Neutrophil (primary cell): ENCODE measurements around the gene TMEM270.

ENCODE experiments used
- H3K27ac ChIP-seq: fragments of 200-600 bp; sonication (generic); 2 replicates; pipeline ENCODE4 v1.5.1; 2016; ENCODE audit warnings: mild to moderate bottlenecking, moderate library complexity
- H3K27me3 ChIP-seq: fragments of 200-600 bp; sonication (generic); 2 replicates; pipeline ENCODE4 v1.6.0; 2016; ENCODE audit warnings: mild to moderate bottlenecking
- H3K36me3 ChIP-seq: fragments of 200-600 bp; sonication (generic); 2 replicates; pipeline ENCODE4 v1.5.1; 2017
- H3K4me1 ChIP-seq, 2 experiments: fragments of 200-600 bp in 1 of 2; sonication (generic) in 1 of 2; 1 replicate in 1 of 2; 2 replicates in 1 of 2; pipeline versions ENCODE4 v1.5.1 to v1.6.1; 2013 to 2016; ENCODE audit warnings: low read depth in 1 of 2, low read length in 1 of 2, mild to moderate bottlenecking in 1 of 2, moderate library complexity in 1 of 2; ENCODE audit not compliant: control insufficient read depth in 1 of 2, insufficient read depth in 1 of 2
- H3K4me3 ChIP-seq, 2 experiments: fragments of 200-600 bp in 1 of 2; sonication (generic) in 1 of 2; 1 replicate in 1 of 2; 2 replicates in 1 of 2; pipeline ENCODE4 v1.5.1; 2013 to 2016; ENCODE audit warnings: low read depth in 1 of 2, low read length in 1 of 2, mild to moderate bottlenecking in 1 of 2, moderate library complexity in 1 of 2
- H3K9me3 ChIP-seq: fragments of 200-600 bp; sonication (generic); 2 replicates; pipeline ENCODE4 v1.5.1; 2016
- CTCF ChIP-seq: fragments of 200-600 bp; sonication (generic); IDR thresholded peaks from 2 replicates; pipeline ENCODE4 v1.5.1; 2016; ENCODE audit warnings: antibody characterized with exemption

TMEM270 gene

GRCh38 chr7:73865738-73866445 lies 4.9 kb downstream of the TMEM270 start:
- H3K4me1 ChIP-seq = no peaks in the 10 kb centered on the region
- no peak overlapping the region for H3K27ac ChIP-seq
- H3K9me3 ChIP-seq = no peaks in the 10 kb centered on the region
- H3K4me3 ChIP-seq = no peak overlapping the region
- no peaks in the 10 kb centered on the region for H3K36me3 ChIP-seq
- no peaks in the 10 kb centered on the region for H3K27me3 ChIP-seq
- TF ChIP-seq CTCF = no peak

- Histone ChIP-seq H3K4me1 (no peaks in the 10 kb centered on the region), H3K27ac (no peak overlapping the region), H3K27me3 (no peaks in the 10 kb centered on the region), H3K4me3 (no peak overlapping the region), H3K9me3 (no peaks in the 10 kb centered on the region), H3K36me3 (no peaks in the 10 kb centered on the region)
- no peak for TF ChIP-seq CTCF
These were observed 5.4 kb downstream of the TMEM270 start for GRCh38 chr7:73866446-73866767.

GRCh38 chr7:73869011-73869798 lies 8.2 kb downstream of the TMEM270 start:
- H3K4me1 ChIP-seq = no peaks in the 10 kb centered on the region
- no peak overlapping the region for H3K4me3 ChIP-seq
- no peak overlapping the region for H3K27ac ChIP-seq
- H3K36me3 ChIP-seq = no peaks in the 10 kb centered on the region
- no peaks in the 10 kb centered on the region for H3K27me3 ChIP-seq
- H3K9me3 ChIP-seq = no peaks in the 10 kb centered on the region
- TF ChIP-seq CTCF = no peak

GRCh38 chr7:73870041-73870492 lies 9.1 kb downstream of the TMEM270 start:
- Histone ChIP-seq H3K4me1 (no peaks in the 10 kb centered on the region), H3K27ac (no peak overlapping the region), H3K4me3 (no peak overlapping the region), H3K9me3 (no peaks in the 10 kb centered on the region), H3K27me3 (no peaks in the 10 kb centered on the region), H3K36me3 (no peaks in the 10 kb centered on the region)
- no peak for TF ChIP-seq CTCF

- H3K9me3 ChIP-seq = no peaks in the 10 kb centered on the region
These were observed 10.4 kb downstream of the TMEM270 start for GRCh38 chr7:73871163-73872011.

More at GRCh38 chr7:73871163-73872011, 10.4 kb downstream of the TMEM270 start:
- no peak for TF ChIP-seq CTCF
- H3K4me1 ChIP-seq = no peaks in the 10 kb centered on the region
- no peak overlapping the region for H3K4me3 ChIP-seq
- no peaks in the 10 kb centered on the region for H3K27me3 ChIP-seq
- H3K36me3 ChIP-seq = no peaks in the 10 kb centered on the region
- no peak overlapping the region for H3K27ac ChIP-seq
